Right lung (tissue), 5 donors: ENCODE measurements around the gene TRAPPC3. TPM values are rescaled to one million over a fixed set of nuclear protein-coding genes. Genes with fewer than 3 reads are reported as not detected.

Source experiments
- DNase-seq, 2 donors: peaks; one replicate each; pipeline ENCODE4 v3.0.0-alpha.2; 2013
- polyA plus RNA-seq, 5 donors: library from polyadenylated mRNA; unstranded; fragments of 120-200 nt; gene quantifications; one replicate each; pipeline versions ENCODE4 v1.2.1 to v1.2.3, GENCODE V29; 2013; ENCODE audit warnings: inconsistent platforms in 1 of 5, low replicate concordance in 1 of 5; ENCODE audit not compliant: insufficient read length in 5 of 5, insufficient read depth in 1 of 5

Gene TRAPPC3
- polyA plus RNA-seq, 5 donors, result 45.0 to 56.6 (median 52.9) TPM

GRCh38 chr1:36154765-36155407 is 5.6 kb upstream of the TRAPPC3 start:
- no peak for DNase-seq

GRCh38 chr1:36154335-36154734 is 5.0 kb upstream of the TRAPPC3 start:
- DNase-seq, result no peak

GRCh38 chr1:36153476-36153875 is 4.2 kb upstream of the TRAPPC3 start:
- no peak for DNase-seq

- no peak for DNase-seq
Measured at GRCh38 chr1:36151845-36152203, 2.5 kb upstream of the TRAPPC3 start.

DNA sequence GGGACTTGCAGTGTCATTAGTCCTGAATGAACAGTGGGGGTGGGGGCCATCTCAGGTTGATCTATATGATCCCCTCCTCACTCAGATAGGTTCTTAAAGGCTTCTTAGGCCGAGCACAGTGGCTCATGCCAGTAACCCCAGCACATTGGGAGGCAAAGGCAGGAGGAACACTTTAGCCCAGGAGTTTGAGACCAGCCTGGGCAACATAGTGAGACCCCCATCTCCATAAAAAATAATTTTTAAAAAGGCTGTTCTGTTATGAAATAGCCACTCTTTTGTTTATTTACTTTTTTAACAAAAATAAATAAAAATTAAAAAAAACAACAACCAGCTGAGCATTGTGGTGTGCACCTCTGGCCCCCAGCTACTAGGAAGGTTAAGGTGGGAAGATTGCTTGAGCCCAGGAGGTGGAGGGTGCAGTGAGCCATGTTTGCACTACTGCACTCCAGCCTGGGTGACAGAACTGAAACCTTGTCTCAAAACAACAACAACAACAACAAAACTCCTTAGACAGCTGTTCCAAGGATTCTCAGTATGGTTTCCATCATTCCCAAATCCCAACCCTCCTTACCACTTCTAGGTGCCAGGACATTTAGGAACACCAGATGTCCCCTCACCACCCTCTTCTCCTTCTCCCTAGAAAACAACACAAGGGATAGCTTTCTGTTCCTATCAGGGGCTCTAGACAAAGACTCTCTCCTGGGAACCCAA is 2.0 kb upstream of the TRAPPC3 start:
- DNase-seq, result no peak

- peak in 1 of 2 donors; percentile 68 for DNase-seq
Measured at GRCh38 chr1:36150296-36151133, 1.2 kb upstream of the TRAPPC3 start.

- no peak for DNase-seq
Measured at GRCh38 chr1:36149973-36150295, 648 bp upstream of the TRAPPC3 start.

DNA sequence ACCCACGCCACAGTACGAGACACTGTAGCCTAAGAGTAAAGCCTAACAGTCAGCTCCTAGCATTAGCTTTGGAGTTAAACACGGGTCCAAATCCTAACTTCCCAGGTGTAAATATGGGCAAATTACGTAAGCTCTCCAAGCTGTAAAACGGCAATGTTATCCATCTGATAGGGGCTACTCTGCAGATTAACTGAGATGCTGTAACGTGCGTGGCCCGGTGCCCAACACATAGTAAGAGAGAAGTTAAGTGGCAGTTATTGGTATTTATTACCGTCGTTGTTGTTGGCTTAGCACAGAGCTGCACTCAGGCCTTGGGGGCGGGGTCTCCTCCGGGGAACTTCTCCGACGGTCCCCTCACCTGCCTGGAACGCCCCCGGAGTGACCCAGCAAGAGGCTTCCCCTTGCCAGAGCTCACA is 457 bp downstream of the TRAPPC3 start:
- no peak for DNase-seq

GRCh38 chr1:36144413-36144812 is 4.9 kb downstream of the TRAPPC3 start:
- DNase-seq, result no peak

DNA sequence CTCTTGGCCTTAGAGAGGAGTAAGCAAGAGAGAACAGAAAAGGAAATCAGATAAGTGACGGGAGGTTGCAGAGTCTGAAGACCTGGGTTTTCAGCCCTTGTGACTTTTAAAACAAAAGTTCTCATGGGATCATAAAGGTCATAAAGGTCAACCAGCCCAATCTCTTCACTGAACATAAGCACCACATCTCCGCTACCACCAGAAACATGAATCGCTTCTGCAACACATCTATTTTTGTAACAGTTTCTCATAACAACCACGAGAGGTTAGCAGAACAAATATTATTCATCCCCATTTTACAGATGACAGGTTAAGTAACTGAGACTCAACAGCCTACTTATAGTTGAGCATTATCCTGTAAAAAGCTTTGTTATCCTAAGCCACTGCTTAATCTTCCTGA is 5.9 kb downstream of the TRAPPC3 start:
- no peak for DNase-seq

GRCh38 chr1:36142121-36142520 is 7.2 kb downstream of the TRAPPC3 start:
- no peak for DNase-seq

GRCh38 chr1:36139521-36139920 is 9.8 kb downstream of the TRAPPC3 start:
- no peak for DNase-seq

DNA sequence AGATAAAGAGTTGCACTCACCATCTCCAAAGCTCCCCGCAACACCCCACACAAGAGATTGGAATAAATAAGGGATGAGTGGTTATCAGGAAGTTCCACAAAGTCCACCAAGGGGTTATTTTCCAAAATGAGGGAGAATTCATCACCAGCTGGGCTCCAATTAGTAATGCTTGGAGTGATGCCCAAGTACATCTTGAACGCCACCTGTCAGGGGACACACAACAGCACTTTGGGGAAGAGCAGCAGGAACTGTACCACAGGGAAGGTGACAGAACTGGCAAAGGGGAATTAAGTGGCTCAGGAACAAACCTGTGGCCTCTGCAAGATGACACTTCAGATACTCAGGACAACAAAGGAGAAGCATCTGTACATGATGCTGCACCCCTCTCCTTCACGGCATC is 11.5 kb downstream of the TRAPPC3 start:
- DNase-seq, result no peak

DNA sequence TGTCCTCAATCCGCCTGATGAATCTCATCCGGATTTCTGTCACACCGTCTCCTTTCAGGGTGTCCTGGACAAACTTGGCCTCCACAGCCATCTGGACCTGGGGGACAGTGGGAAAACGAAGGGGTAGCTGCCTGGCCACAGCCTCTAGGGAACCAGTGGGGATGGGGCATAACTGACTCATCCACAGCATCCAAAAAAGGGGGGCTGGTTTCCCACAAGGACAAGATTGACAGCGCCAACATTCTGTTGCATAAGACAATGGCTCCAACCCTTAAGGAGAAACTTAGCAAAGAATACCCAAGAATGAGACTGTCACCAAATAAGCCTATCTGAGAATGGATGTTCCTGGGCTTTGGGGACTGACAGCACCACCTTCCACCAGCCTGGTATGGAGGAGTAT is 12.1 kb downstream of the TRAPPC3 start:
- DNase-seq, result no peak

- no peak for DNase-seq
Measured at GRCh38 chr1:36136535-36136934, 12.8 kb downstream of the TRAPPC3 start.

GRCh38 chr1:36135796-36136195 is 13.5 kb downstream of the TRAPPC3 start:
- DNase-seq, result no peak

GRCh38 chr1:36135330-36135667 is 14.0 kb downstream of the TRAPPC3 start:
- DNase-seq, result no peak

DNA sequence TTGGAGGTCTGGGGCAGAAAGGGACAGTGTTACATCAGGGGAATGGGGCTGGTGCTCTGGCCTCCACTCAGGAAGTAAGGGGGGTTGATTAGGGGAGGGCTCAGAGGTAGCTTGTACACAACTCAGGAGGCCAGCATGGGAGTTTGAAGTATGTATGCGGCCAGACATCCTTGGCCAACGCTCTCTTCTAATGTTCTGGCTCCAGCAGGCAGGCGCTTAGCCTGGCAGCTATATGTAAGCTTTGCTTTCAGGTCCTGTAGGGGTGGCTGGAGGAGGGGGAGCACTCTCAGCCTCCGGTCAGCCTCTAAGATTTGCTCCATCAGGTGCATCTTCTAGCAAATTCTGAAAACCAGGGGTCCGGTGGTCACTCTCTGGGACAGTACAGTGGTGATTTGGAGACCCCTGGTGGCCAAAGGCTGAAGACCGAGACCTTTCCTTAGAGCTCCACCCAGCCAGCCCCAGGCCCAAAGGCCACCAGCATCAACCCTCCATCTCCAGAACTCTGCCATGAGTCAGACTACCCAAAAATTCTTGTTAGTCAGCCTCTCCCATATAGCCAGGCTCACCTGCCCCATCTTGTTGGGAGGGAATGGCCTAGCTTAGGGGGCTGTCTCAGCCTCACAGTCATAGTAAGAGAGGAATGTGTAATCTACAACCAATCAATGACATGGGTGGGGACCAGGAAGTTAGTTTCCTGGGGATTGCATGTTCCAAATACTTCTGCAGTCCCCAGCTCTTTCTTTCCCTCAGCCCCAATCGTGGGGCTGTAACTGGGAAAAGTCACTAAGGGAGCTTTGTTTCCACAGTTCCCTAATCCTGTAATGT is 14.6 kb downstream of the TRAPPC3 start:
- peak in 1 of 2 donors; percentile 45 for DNase-seq

DNA sequence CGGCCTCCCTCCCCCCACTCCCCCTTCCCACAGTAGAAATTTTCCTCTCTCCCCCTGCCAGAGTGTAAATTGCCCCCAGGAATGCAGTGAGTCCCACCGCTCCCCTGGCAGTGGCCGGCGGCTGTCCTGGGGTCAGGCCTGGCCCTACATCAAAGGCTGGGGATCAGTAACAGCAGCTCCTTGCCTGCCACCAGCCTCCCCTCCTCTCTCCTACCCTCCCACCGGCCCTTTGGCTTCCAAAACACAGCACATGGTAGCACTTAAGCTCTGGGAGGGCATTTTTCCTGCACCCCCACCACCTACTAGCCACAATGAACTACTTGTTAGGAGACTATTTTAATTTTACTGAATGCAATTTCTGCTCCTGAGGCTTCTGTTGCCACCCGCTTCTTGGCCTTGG is 15.3 kb downstream of the TRAPPC3 start:
- no peak for DNase-seq

DNA sequence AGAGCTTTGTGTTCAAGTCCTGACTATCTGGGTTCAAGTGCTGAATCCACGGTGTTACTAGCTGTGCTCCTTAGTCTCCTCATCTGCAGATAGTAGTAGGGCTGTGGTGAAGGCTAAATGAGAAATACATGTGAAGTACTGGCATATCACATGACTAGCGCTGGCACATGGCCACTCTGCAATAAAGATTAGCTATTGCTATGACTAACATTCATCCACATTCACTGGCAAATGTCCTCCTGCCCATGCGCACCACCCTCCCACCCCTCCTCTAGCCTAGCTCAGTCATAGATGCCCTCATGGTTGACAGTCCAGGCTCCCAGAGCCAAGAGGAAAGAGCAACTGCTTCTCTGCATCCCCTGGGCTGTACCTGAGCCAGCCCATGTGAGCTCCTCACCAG is 15.8 kb downstream of the TRAPPC3 start:
- no peak for DNase-seq

GRCh38 chr1:36132029-36132428 is 17.3 kb downstream of the TRAPPC3 start:
- DNase-seq, result no peak

DNA sequence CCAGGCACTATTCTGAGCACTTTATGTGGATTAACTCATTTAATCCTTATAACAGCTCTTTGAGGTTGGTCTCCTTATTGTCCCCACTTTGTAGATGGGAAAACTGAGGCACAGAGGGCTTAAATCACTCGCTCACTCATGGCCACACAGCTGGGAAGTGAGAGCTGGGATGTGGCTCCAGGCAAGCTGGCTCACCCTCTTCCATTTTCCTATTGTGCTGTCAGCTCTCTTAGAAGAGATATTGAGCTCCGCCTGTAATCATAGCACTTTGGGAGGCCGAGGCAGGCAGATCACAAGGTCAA is 20.4 kb downstream of the TRAPPC3 start:
- DNase-seq, result no peak
